ENCODE data around the gene CHEK2.
"Not testable (repeated sequence)": the region's sequence is repeated elsewhere in the genome, so short reads cannot be mapped to it uniquely, and the experiment has no call there.

DNA sequence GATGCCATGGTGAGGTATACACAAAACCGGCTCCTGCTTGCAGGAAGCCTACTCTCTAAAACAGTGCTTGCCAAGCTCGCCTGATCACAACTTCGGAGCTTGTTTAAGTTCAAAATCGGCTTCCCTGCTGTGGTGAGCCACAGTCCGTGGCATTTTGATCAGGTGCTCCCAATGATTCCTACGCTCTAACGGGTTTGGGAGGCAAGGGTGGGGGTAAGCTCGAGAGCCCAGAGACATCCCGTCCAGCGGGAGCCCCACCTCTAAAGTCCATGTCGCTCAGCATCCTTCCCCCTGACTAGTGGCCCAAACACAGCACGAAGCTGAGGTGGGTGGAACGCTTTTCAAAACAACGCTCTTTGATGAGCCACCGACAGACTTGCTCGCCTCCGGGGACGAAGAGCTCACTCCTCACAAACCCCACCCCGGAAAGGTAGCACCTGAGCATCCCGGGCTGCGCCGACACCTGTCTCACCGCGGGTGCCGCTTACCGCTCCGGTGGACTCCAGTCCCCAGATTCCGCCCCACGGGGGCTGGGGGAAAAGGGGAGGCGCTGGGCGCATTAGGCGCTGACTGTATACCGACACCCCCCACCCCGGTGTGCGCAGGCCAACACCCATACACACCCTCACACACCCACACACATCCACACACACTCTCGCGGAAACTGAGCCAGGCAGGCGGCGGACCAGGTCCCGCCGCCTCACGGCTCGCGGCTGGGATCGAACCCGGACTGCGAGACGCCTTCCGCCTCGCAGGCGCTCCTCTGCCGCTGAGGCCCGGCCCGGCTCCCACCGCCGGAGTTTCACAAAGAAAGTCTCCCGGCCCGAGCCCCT lies 62.6 kb downstream of the CHEK2 start:
- not testable (repeated sequence) for TF ChIP-seq POLR2A, CTCF, POLR2AphosphoS5 (IDR thresholded peaks at IDR 0.05)

All from prostate gland (tissue), 2 donors.